SK-MEL-5 (cell line): Measurements from ENCODE around the gene KRTAP20-4. TPM values are rescaled to one million over a fixed set of nuclear protein-coding genes. Genes with fewer than 3 reads are reported as not detected.

Experiments used
- DNase-seq: peaks from one replicate; pipeline ENCODE4 v3.0.0-alpha.2; 2016; ENCODE audit warnings: low read depth, low spot score
- in situ Hi-C: cut with HindIII; loops from 2 replicates; pipeline ENCODE4 v1.10.0; 2016; ENCODE audit warnings: low sequenced_read_pairs, high pct_unique_total_duplicates, low pct_unique_long_range_greater_than_20kb
- small RNA-seq, 2 experiments: library from RNA; depleted of rRNA; stranded (forward); fragments of <200 nt; gene quantifications; one replicate each; pipeline ENCODE3, GENCODE V24; 2014
- total RNA-seq: library from RNA; depleted of rRNA; stranded (reverse); fragments of >200 nt; shearing (Covaris generic); gene quantifications from 2 replicates; pipeline ENCODE4 v1.2.3, GENCODE V29; 2014; rRNA removed

The KRTAP20-4 gene
- total RNA-seq, 1 experiment from 2014 or later, result not detected

DNA sequence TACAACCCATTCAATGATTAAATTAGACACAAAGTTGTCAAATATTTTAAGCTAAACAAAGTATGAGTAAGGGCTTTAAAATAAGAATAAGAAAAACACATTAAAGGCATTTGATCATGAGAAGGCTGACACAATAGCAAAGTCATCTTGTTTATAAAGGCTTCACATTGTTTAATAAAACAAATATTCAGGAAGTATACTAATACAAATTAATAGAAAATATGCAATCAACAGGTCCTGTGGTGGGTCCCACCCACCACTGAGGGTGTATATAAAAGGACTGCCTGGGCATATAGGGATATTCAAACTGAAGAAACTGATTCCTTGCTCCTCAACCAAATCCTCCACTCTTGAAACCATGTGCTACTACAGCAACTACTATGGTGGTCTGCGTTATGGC, 14.5 kb downstream of the KRTAP20-4 start, which contains the start of gene KRTAP20-2:
Gene KRTAP20-2 (plus strand): TSS at position 301 of the 400 bp plus-strand sequence. CDS start 58 bp downstream, at position 359.
- in situ Hi-C loops, result no loop called here
- no peak for DNase-seq

DNA sequence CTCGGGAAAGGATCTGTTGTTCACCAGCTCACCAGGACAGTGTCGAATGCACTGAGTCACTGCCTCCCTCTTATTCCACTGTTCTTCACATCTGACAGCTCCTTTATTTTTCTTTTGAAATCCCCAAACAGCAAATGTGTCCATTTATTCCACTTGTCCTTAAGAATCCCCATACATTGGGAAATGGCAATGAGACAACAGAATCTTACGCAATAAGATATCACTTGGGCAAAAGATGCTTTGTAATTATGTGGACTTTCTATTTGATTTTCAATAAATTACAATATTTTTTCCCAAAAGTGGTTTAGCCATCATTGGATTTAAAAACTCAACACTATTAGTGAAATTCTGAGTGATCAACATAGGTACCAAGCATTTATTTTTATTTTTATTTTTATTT, 18.3 kb downstream of the KRTAP20-4 start:
- no peak for DNase-seq
- in situ Hi-C loops, result no loop called here

DNA sequence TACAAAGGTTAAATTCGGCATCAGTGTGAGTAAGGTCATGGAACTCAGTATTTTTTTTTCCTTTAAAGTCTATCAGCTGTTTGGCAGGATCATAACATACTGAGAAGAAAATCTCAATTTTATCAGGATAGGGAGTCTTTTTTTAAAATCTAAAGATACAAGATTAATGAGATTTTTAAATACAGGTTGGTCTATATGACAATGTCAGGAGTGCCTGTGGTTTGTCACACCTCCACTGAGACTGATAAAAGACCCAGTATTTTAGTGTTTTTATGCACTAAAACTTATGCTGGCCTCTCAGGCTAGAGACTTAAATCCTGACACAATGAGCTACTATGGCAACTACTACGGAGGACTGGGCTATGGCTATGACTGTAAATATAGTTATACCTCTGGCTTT, 22.1 kb downstream of the KRTAP20-4 start, which contains the start of gene KRTAP20-3:
Gene KRTAP20-3 (plus strand): TSS at position 301 of the 400 bp plus-strand sequence.
- no peak for DNase-seq
- in situ Hi-C loops, result no loop called here

DNA sequence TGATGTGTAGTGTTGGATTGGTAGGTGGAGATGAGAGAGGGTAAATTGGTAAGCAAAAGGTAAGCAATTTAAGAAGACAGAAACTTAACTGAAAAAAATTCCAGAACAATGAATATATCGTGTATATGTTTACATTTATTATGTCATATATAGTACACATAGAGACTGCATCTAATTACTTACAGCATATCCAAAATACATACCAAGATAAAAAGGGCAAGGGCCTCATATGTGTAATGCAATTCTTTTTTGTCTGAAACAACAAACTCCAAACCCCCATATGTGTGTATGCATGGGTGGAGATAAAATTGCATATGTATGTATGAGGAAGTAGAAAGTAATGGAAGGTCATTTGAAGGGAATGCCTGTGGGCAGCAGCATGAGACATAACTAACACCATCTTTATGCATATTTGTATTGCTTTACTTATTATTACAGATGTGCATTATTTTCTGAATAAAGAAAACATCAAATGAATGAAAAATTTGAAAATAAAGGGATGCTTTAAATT, 26.5 kb downstream of the KRTAP20-4 start:
- no peak for DNase-seq
- in situ Hi-C loops, result no loop called here

- in situ Hi-C loops, result no loop called here
Measured at GRCh38 chr21:30652891-30653290, 32.5 kb downstream of the KRTAP20-4 start.

DNA sequence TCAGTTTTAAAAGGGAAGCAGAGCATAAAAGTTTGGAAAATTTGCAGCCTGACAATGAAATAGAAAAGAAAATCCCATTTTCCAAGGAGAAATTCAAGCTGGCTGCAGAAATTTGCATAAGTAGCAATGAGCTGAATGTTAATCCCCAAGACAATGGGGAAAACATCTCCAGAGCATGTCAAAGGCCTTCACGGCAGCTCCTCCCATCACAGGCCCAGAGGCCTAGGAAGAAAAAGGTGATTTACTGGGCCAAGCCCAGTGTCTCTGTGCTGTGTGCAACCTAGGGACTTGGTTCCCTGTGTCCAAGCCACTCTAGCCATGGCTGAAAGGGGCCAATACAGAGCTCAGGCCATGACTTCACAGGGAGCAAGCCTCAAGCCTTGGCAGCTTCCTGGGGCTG, 48.3 kb downstream of the KRTAP20-4 start:
- DNase-seq, result no peak
- in situ Hi-C loops, result no loop called here

More at GRCh38 chr21:30652891-30653290, 32.5 kb downstream of the KRTAP20-4 start:
- no peak for DNase-seq

Small RNAs within 50 kb of the gene (small RNA-seq; reads per million reads assigned to genes)
- gene KRTAP20-1 (0 reads per million in 2 experiments), gene KRTAP20-3 (0 reads per million in 2 experiments), gene KRTAP20-4 (0 reads per million in 2 experiments), gene KRTAP22-1 (0 reads per million in 2 experiments), gene KRTAP22-2 (0 reads per million in 2 experiments)

Other genes starting within 250 kb of the KRTAP20-4 start
- gene KRTAP13-2, start 248.4 kb upstream of the KRTAP20-4 start, total RNA-seq, result not detected in 2 replicates
- gene KRTAP13-1, start 224.6 kb upstream of the KRTAP20-4 start, total RNA-seq, result not detected in 2 replicates
- not detected in 2 replicates for gene KRTAP13-3, start 194.7 kb upstream of the KRTAP20-4 start, total RNA-seq
- gene KRTAP13-4, start 190.4 kb upstream of the KRTAP20-4 start, total RNA-seq, result not detected in 2 replicates
- not detected in 2 replicates for gene KRTAP15-1, start 180.4 kb upstream of the KRTAP20-4 start, total RNA-seq
- gene KRTAP19-1, start 140.3 kb upstream of the KRTAP20-4 start, total RNA-seq, result 0.34 and 1.3 TPM in 2 replicates
- gene KRTAP19-2, start 133.2 kb upstream of the KRTAP20-4 start, total RNA-seq, result not detected in 2 replicates
- gene KRTAP19-3, start 128.6 kb upstream of the KRTAP20-4 start, total RNA-seq, result not detected in 2 replicates
- not detected in 2 replicates for gene KRTAP19-4, start 123.5 kb upstream of the KRTAP20-4 start, total RNA-seq
- not detected in 2 replicates for gene KRTAP19-5, start 118.5 kb upstream of the KRTAP20-4 start, total RNA-seq
- not detected in 2 replicates for gene KRTAP19-6, start 78.8 kb upstream of the KRTAP20-4 start, total RNA-seq
- gene KRTAP19-7, start 59.3 kb upstream of the KRTAP20-4 start, total RNA-seq, result not detected in 2 replicates
- not detected in 2 replicates for gene KRTAP22-2, start 30.2 kb upstream of the KRTAP20-4 start, total RNA-seq
- not detected in 2 replicates for gene KRTAP6-3, start 28.2 kb upstream of the KRTAP20-4 start, total RNA-seq
- gene KRTAP6-2, start 21.7 kb upstream of the KRTAP20-4 start, total RNA-seq, result not detected in 2 replicates
- gene KRTAP22-1, start 19.5 kb upstream of the KRTAP20-4 start, total RNA-seq, result not detected in 2 replicates
- not detected in 2 replicates for gene KRTAP6-1, start 6.7 kb upstream of the KRTAP20-4 start, total RNA-seq
- gene KRTAP20-1, start 4.2 kb upstream of the KRTAP20-4 start, total RNA-seq, result not detected in 2 replicates
- not detected in 2 replicates for gene KRTAP20-2, start 14.6 kb downstream of the KRTAP20-4 start, total RNA-seq
- gene KRTAP20-3, start 22.2 kb downstream of the KRTAP20-4 start, total RNA-seq, result not detected in 2 replicates
- gene KRTAP21-3, start 98.2 kb downstream of the KRTAP20-4 start, total RNA-seq, result not detected in 2 replicates
- not detected in 2 replicates for gene KRTAP21-2, start 126.6 kb downstream of the KRTAP20-4 start, total RNA-seq
- not detected in 2 replicates for gene KRTAP21-1, start 134.8 kb downstream of the KRTAP20-4 start, total RNA-seq
- gene KRTAP8-1, start 192.6 kb downstream of the KRTAP20-4 start, total RNA-seq, result not detected in 2 replicates
- gene KRTAP7-1, start 209.1 kb downstream of the KRTAP20-4 start, total RNA-seq, result not detected in 2 replicates